ENCODE measurements around the gene PRKCSH. TPM values are rescaled to one million over a fixed set of nuclear protein-coding genes. Genes with fewer than 3 reads are reported as not detected.
A peak's percentile ranks its signal among the peaks of the same experiment; 100 is the strongest.

Gene PRKCSH
- polyA plus RNA-seq, 1 of the 3 experiments (the other 2 are of a cell fraction) = 502 TPM

GRCh38 chr19:11482384-11483050, 47.1 kb downstream of the PRKCSH start:
- ChIA-PET CTCF (interaction anchor here (0.6 to 3.7 kb wide), 73 partner anchors 9 to 344 kb away, joined by 3 to 57 read pairs (median 4); partner anchors contain the start of genes ACP5, CCDC159, DOCK6 and EPOR), POLR2A (interaction anchor here (1.0 to 2.2 kb wide), 8 partner anchors 34 to 188 kb away, joined by 3 to 10 read pairs (median 7); partner anchors contain the start of genes ECSIT, EPOR, RGL3 and SWSAP1)
- H3F3A ChIP-seq (replicated peaks; ENCODE audit: insufficient read depth) = no peaks in the 10 kb centered on the region
- H4K20me1 ChIP-seq (ENCODE audit: insufficient read depth) = no peaks in the 10 kb centered on the region
- no peaks in the 10 kb centered on the region for H3K9me2 ChIP-seq
- peaks cover 0 to 19% of the 10 kb centered on the region in 2 experiments; a peak in 1 of 4 replicates for H3K4me1 ChIP-seq (ENCODE audit: control insufficient read depth in 1 of 2, insufficient read depth in 2 of 2, low read depth in 1 of 2, low read length in 1 of 2)
- H3K79me2 ChIP-seq (ENCODE audit: insufficient read depth) = no peaks in the 10 kb centered on the region
- DNase-seq = peak; percentile 97
- 13% methylated on average over 7 of the region's 58 CpGs for WGBS (ENCODE audit: low lambda C conversion rate)
- peak overlapping the region in 1 of 2 experiments; percentile 88; a peak in 2 of 4 replicates for H3K27ac ChIP-seq (ENCODE audit: low read depth in 2 of 2, low read length in 1 of 2)
- H3K4me3 ChIP-seq (ENCODE audit: low read depth in 2 of 2, low read length in 1 of 2) = peak overlapping the region; percentile 51 to 66
- H3K27me3 ChIP-seq (ENCODE audit: insufficient read depth) = peaks cover 25% of the 10 kb centered on the region; the same call in 1 of the 2 replicates
- H3K36me3 ChIP-seq (replicated peaks in 1 of 2; ENCODE audit: control insufficient read depth in 1 of 2, insufficient read depth in 2 of 2, low read length in 1 of 2) = no peaks in the 10 kb centered on the region
- no peaks in the 10 kb centered on the region for H3K9me3 ChIP-seq
- no peak overlapping the region for H2AFZ ChIP-seq (ENCODE audit: low read depth)
- peak overlapping the region; percentile 88 for H3K4me2 ChIP-seq
- H3K9ac ChIP-seq = peak overlapping the region; percentile 36
- TF ChIP-seq, protein P1, sequence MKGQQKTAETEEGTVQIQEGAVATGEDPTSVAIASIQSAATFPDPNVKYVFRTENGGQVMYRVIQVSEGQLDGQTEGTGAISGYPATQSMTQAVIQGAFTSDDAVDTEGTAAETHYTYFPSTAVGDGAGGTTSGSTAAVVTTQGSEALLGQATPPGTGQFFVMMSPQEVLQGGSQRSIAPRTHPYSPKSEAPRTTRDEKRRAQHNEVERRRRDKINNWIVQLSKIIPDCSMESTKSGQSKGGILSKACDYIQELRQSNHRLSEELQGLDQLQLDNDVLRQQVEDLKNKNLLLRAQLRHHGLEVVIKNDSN (IDR thresholded peaks at IDR 0.05; ENCODE audit: borderline replicate concordance, low read depth) = peak; percentile 97
- TF ChIP-seq MAX (IDR thresholded peaks at IDR 0.05; ENCODE audit: low read depth) = peak; percentile 98
- TF ChIP-seq JUND (IDR thresholded peaks at IDR 0.05) = no peak; the same call in 1 of the 2 replicates
- TF ChIP-seq CHD2 (IDR thresholded peaks at IDR 0.05; ENCODE audit: low read length, partially characterized antibody) = peak; percentile 65
- TF ChIP-seq RCOR1 (IDR thresholded peaks at IDR 0.05; ENCODE audit: low read length) = peak; percentile 76
- TF ChIP-seq ZBTB33 (IDR thresholded peaks at IDR 0.05; ENCODE audit: borderline replicate concordance, low read depth) = peak; percentile 57; the same call in 1 of the 2 replicates
- TF ChIP-seq NRF1 (IDR thresholded peaks at IDR 0.05; ENCODE audit: low read depth, low read length) = no peak
- no peak for TF ChIP-seq NFIC (IDR thresholded peaks at IDR 0.05; ENCODE audit: borderline replicate concordance)
- 0 out of 2 replicates have a peak, but pooled peaks have one; percentile 18 for TF ChIP-seq TEAD4 (IDR thresholded peaks at IDR 0.05; ENCODE audit: borderline replicate concordance, insufficient read depth)
- TF ChIP-seq RXRA (IDR thresholded peaks at IDR 0.05; ENCODE audit: borderline replicate concordance, low read depth) = no peak
- TF ChIP-seq REST (IDR thresholded peaks at IDR 0.05; ENCODE audit: low read depth, low read length) = peak; percentile 70
- peak; percentile 72 for TF ChIP-seq SMC3 (IDR thresholded peaks at IDR 0.05; ENCODE audit: low read depth, low read length)
- no peak; the same call in 1 of the 2 replicates for TF ChIP-seq TCF12 (IDR thresholded peaks at IDR 0.05)
- no peak for TF ChIP-seq SIN3A (IDR thresholded peaks at IDR 0.05; ENCODE audit: borderline replicate concordance, low read depth, low read length)
- TF ChIP-seq ELF1 (IDR thresholded peaks at IDR 0.05) = no peak; the same call in 1 of the 2 replicates
- TF ChIP-seq TAF1 (IDR thresholded peaks at IDR 0.05; ENCODE audit: borderline replicate concordance, low read depth, low read length) = no peak
- no peak for TF ChIP-seq GATA2 (CRISPR knock-in tag; IDR thresholded peaks at IDR 0.05)
- peak; percentile 81 for TF ChIP-seq CTCF (IDR thresholded peaks at IDR 0.05)
- no peak for TF ChIP-seq RFX5 (IDR thresholded peaks at IDR 0.05; ENCODE audit: low read length)
- TF ChIP-seq EZH2phosphoT487 (IDR thresholded peaks at IDR 0.05; ENCODE audit: borderline replicate concordance, low read depth) = no peak
- TF ChIP-seq, protein P2, sequence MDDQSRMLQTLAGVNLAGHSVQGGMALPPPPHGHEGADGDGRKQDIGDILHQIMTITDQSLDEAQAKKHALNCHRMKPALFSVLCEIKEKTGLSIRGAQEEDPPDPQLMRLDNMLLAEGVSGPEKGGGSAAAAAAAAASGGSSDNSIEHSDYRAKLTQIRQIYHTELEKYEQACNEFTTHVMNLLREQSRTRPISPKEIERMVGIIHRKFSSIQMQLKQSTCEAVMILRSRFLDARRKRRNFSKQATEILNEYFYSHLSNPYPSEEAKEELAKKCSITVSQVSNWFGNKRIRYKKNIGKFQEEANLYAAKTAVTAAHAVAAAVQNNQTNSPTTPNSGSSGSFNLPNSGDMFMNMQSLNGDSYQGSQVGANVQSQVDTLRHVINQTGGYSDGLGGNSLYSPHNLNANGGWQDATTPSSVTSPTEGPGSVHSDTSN (IDR thresholded peaks at IDR 0.05) = peak; percentile 42; the same call in 1 of the 2 replicates
- no peak for TF ChIP-seq FOSL2 (IDR thresholded peaks at IDR 0.05; ENCODE audit: borderline replicate concordance, low read depth)
- TF ChIP-seq RAD21 (IDR thresholded peaks at IDR 0.05; ENCODE audit: low read length) = peak; percentile 81

Measured in SK-N-SH (cell line).